Measurements from ENCODE around the gene DHX57. TPM values are rescaled to one million over a fixed set of nuclear protein-coding genes. Genes with fewer than 3 reads are reported as not detected.
"Not testable (repeated sequence)": the region's sequence is repeated elsewhere in the genome, so short reads cannot be mapped to it uniquely, and the experiment has no call there.

Gene DHX57
- total RNA-seq, 2 experiments from 2014 or later, result 14.8 to 16.3 TPM

GRCh38 chr2:38850045-38850444 lies 25.7 kb downstream of the DHX57 start:
- Mint-ChIP-seq H3K9me3 (no peaks in the 10 kb centered on the region), H3K4me3 (no peak overlapping the region), H3K27me3 (no peaks in the 10 kb centered on the region), H3K36me3 (peaks cover 7% of the 10 kb centered on the region), H3K4me1 (no peaks in the 10 kb centered on the region), H3K27ac (no peak overlapping the region)
- ATAC-seq (ENCODE audit: low read depth), result no peak
- DNase-seq, result no peak
- POLR2A ChIA-PET, result interaction anchor here (1.0 kb wide), 1 partner anchor 99 kb away, joined by 3 read pairs; the partner anchor contains the start of gene SRSF7

- no peak for DNase-seq
- Mint-ChIP-seq H3K36me3 (peaks cover 16% of the 10 kb centered on the region), H3K9me3 (no peaks in the 10 kb centered on the region), H3K27me3 (no peaks in the 10 kb centered on the region), H3K4me3 (no peak overlapping the region), H3K27ac (no peak overlapping the region), H3K4me1 (peaks cover 3% of the 10 kb centered on the region)
- no peak for ATAC-seq (ENCODE audit: low read depth)
- POLR2A ChIA-PET, result no interaction called here
Measured at GRCh38 chr2:38836791-38837190, 38.9 kb downstream of the DHX57 start.

DNA sequence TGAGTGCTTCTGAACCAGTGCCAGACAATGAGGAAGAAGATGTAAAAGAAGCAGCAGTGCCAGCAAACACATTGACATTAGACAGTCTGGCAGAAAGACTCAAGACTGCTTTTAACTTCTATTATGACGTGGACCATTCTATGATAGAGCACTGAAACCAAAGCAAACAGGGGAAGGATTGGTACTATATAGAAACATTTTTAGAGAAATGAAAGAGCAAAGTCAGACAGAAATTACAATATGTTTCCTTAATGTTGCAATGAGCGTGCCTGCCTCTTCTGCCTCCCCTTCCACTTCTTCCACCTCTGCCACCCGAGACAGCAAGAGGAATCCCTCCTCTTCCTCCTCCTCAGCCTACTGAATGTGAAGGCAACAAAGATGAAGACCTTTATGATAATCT lies 39.7 kb downstream of the DHX57 start:
- H3K27ac Mint-ChIP-seq, result no peak overlapping the region
- POLR2A ChIA-PET, result interaction anchor here (1.7 kb wide), 1 partner anchor 85 kb away, joined by 9 read pairs; the partner anchor contains the start of gene SRSF7
- ATAC-seq (ENCODE audit: low read depth) (no peak), DNase-seq (no peak)
- no peaks in the 10 kb centered on the region for H3K9me3 Mint-ChIP-seq
- peaks cover 16% of the 10 kb centered on the region for H3K36me3 Mint-ChIP-seq
- no peaks in the 10 kb centered on the region for H3K27me3 Mint-ChIP-seq
- peaks cover 3% of the 10 kb centered on the region for H3K4me1 Mint-ChIP-seq
- H3K4me3 Mint-ChIP-seq, result no peak overlapping the region

GRCh38 chr2:38835015-38835601 lies 40.6 kb downstream of the DHX57 start:
- Mint-ChIP-seq H3K9me3 (no peaks in the 10 kb centered on the region), H3K36me3 (peaks cover 16% of the 10 kb centered on the region), H3K27me3 (no peaks in the 10 kb centered on the region), H3K4me1 (peaks cover 3% of the 10 kb centered on the region), H3K27ac (no peak overlapping the region), H3K4me3 (no peak overlapping the region)
- ATAC-seq (ENCODE audit: low read depth), result no peak
- POLR2A ChIA-PET, result interaction anchor here (1.7 kb wide), 1 partner anchor 84 kb away, joined by 9 read pairs; the partner anchor contains the start of gene SRSF7
- no peak for DNase-seq

DNA sequence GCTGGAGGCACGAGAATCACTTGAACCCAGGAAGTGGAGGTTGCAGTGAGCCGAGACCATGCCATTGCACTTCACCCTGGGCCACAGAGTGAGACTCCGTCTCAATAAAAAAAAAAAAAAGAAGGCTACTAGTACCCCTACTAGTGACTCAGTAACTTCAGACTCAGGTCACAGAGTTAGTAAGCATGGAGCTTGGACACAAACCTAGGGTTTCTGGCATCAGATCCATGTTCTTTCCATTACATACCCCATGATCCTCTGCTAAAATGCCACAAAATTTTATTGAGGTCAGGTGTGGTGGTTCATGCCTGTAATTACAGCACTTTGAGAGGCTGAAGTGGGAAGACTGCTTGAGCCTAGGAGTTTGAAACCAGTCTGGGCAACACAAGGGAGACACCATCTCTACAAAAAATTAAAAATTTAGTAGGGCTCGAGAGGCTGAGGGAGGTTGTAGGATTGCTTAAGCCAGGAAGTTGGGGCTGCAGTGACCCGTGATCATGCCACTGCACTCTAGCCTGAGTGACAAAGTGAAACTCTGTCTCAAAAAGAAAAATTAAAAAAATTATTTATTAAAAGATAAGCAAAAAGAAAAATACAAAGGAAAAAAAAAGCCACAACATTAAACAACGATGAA lies 45.1 kb downstream of the DHX57 start:
- no peak for DNase-seq
- Mint-ChIP-seq H3K4me1 (peaks cover 6% of the 10 kb centered on the region), H3K9me3 (no peaks in the 10 kb centered on the region), H3K27me3 (no peaks in the 10 kb centered on the region), H3K4me3 (no peak overlapping the region), H3K36me3 (peaks cover 10% of the 10 kb centered on the region), H3K27ac (no peak overlapping the region)
- no peak for ATAC-seq (ENCODE audit: low read depth)
- POLR2A ChIA-PET, result no interaction called here

GRCh38 chr2:38829971-38830370 lies 45.8 kb downstream of the DHX57 start:
- Mint-ChIP-seq H3K27me3 (no peaks in the 10 kb centered on the region), H3K9me3 (no peaks in the 10 kb centered on the region), H3K27ac (no peak overlapping the region), H3K4me3 (no peak overlapping the region), H3K36me3 (peaks cover 8% of the 10 kb centered on the region), H3K4me1 (peaks cover 6% of the 10 kb centered on the region)
- ATAC-seq (ENCODE audit: low read depth) (no peak), DNase-seq (no peak)
- POLR2A ChIA-PET, result no interaction called here

DNA sequence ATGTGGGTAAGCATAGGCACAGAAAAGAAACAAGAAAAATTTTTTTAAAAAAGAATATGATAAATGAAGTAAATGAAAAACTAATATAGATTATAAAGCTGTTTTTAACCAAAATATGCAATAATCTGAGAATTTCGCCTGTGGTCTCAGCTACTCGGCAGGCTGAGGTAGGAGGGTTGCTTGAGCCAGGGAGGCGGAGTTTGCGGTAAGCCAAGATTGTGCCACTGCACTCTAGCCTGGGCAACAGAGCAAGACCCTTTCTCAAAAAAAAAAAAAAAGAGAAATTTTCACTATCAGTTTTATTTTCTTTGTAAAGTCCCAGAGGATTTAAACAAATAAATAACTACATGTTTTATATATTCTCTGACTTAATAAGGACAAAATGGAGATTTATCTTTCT lies 47.3 kb downstream of the DHX57 start:
- H3K27me3 Mint-ChIP-seq, result no peaks in the 10 kb centered on the region
- ATAC-seq (ENCODE audit: low read depth) (no peak), DNase-seq (no peak)
- POLR2A ChIA-PET, result interaction anchor here (0.7 to 1.4 kb wide), 2 partner anchors 77 to 212 kb away, joined by 4 read pairs; partner anchors contain the start of gene SRSF7
- H3K4me3 Mint-ChIP-seq, result no peak overlapping the region
- no peak overlapping the region for H3K27ac Mint-ChIP-seq
- no peaks in the 10 kb centered on the region for H3K9me3 Mint-ChIP-seq
- H3K36me3 Mint-ChIP-seq, result peaks cover 7% of the 10 kb centered on the region
- peaks cover 3% of the 10 kb centered on the region for H3K4me1 Mint-ChIP-seq

DNA sequence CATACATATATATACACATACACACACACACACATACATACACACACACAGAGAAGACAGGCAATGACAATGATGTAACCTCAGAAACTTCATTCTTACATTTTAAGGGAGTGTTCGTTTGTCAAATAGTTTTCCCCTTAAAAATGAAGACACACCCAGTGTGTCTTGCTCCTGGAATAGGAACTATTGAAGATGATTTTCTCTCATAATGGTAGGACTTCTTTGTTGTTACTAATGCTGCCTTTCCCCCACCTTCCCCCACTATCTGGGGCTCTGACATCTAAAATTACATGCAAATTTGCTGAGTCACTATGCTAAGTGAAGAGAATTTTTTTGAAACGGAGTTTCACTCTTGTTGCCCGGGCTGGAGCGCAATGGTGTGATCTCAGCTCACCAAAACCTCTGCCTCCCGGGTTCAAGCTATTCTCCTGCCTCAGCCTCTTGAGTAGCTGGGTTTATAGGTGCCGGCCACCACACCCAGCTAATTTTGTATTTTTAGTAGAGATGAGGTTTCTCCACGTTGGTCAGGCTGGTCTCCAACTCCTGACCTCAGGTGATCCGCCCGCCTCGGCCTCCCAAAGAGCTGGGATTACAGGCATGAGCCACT lies 48.1 kb downstream of the DHX57 start:
- H3K4me1 Mint-ChIP-seq; DNase-seq; H3K27ac Mint-ChIP-seq; H3K9me3 Mint-ChIP-seq; ATAC-seq (ENCODE audit: low read depth); H3K4me3 Mint-ChIP-seq; H3K27me3 Mint-ChIP-seq: not testable (repeated sequence)
- POLR2A ChIA-PET, result interaction anchor here (0.7 to 1.4 kb wide), 2 partner anchors 77 to 211 kb away, joined by 4 read pairs; partner anchors contain the start of gene SRSF7
- H3K36me3 Mint-ChIP-seq, result peaks cover 11% of the 10 kb centered on the region

DNA sequence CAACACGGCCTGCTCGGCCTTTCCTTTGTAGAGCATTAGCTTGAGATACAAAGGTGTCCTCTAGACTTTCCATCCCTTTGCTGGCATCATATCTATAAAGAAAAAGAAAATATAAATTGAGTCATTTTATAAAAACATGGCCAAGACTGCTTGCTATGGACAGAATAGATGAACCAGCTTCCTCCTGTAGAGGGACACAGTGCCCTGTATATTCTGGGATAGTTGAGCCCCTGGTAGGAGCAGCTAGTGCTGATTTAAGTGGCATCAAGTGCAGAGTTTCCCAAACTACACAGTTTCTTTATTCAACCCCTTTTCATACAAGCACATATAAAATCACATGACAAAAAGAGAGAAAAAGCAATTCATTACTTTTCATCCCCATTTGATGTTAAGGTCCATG lies 49.8 kb downstream of the DHX57 start:
- no peaks in the 10 kb centered on the region for H3K27me3 Mint-ChIP-seq
- no peak overlapping the region for H3K4me3 Mint-ChIP-seq
- H3K27ac Mint-ChIP-seq, result no peak overlapping the region
- no peaks in the 10 kb centered on the region for H3K9me3 Mint-ChIP-seq
- no peak for DNase-seq
- H3K4me1 Mint-ChIP-seq, result peaks cover 3% of the 10 kb centered on the region
- POLR2A ChIA-PET, result no interaction called here
- peaks cover 13% of the 10 kb centered on the region for H3K36me3 Mint-ChIP-seq
- ATAC-seq (ENCODE audit: low read depth), result no peak

DNA sequence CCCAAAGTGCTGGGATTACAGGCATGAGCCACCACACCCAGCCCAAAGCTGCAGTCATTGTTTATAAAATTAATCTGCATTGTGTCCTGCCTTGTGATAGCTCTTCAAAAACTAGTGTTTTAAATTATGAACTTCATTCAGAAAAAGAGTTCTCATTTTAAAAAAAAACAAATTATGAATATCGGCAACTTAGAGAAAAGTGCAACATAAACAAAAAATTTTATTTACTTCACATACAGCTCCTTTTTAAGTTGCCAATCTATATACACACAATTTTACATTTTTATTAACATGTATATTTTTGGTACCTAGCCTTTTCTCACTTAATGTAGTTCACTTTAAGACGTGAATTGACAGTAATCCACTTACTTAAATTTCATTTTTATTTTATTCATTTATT lies 50.8 kb downstream of the DHX57 start:
- Mint-ChIP-seq H3K9me3 (no peaks in the 10 kb centered on the region), H3K4me1 (peaks cover 3% of the 10 kb centered on the region), H3K27ac (no peak overlapping the region), H3K27me3 (no peaks in the 10 kb centered on the region), H3K4me3 (no peak overlapping the region), H3K36me3 (peaks cover 13% of the 10 kb centered on the region)
- DNase-seq (no peak), ATAC-seq (ENCODE audit: low read depth) (no peak)
- POLR2A ChIA-PET, result no interaction called here

- H3K9me3 Mint-ChIP-seq, result no peaks in the 10 kb centered on the region
- no peak for DNase-seq
- ATAC-seq (ENCODE audit: low read depth), result no peak
- no peak overlapping the region for H3K4me3 Mint-ChIP-seq
- H3K4me1 Mint-ChIP-seq, result peaks cover 3% of the 10 kb centered on the region
- POLR2A ChIA-PET, result no interaction called here
- no peaks in the 10 kb centered on the region for H3K27me3 Mint-ChIP-seq
- peaks cover 16% of the 10 kb centered on the region for H3K36me3 Mint-ChIP-seq
- no peak overlapping the region for H3K27ac Mint-ChIP-seq
Measured at GRCh38 chr2:38823386-38823785, 52.3 kb downstream of the DHX57 start.

- Mint-ChIP-seq H3K27me3 (no peaks in the 10 kb centered on the region), H3K27ac (no peak overlapping the region), H3K4me3 (no peak overlapping the region), H3K9me3 (no peaks in the 10 kb centered on the region), H3K36me3 (peaks cover 14% of the 10 kb centered on the region), H3K4me1 (no peaks in the 10 kb centered on the region)
- POLR2A ChIA-PET, result interaction anchor here (0.9 kb wide), 1 partner anchor 57 kb away, joined by 3 read pairs; the partner anchor contains the start of genes DHX57 and MORN2
- DNase-seq (no peak), ATAC-seq (ENCODE audit: low read depth) (no peak)
Measured at GRCh38 chr2:38818565-38818964, 57.2 kb downstream of the DHX57 start.

DNA sequence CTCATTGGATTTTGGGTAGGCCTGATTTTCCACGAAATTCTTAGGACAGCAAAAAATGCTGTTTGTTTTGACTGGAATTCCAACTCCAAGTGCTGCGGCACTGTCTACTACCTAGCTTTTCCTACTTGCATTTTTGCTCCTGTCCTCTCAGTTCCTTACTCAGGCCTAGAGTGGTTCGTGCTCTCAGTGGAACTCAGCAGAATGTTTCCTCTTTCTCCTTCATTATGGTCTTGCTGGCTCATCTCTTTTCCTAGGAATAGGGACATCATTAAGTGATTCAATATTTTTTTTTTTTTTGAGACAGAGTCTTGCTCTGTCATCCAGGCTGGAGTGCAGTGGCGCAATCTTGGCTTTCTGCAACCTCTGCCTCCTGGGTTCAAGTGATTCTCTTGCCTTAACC lies 59.8 kb downstream of the DHX57 start:
- DNase-seq (no peak), ATAC-seq (ENCODE audit: low read depth) (no peak)
- POLR2A ChIA-PET, result interaction anchor here (0.6 kb wide), 1 partner anchor 14 kb away, joined by 3 read pairs; no protein-coding TSS in a partner anchor
- Mint-ChIP-seq H3K27ac (no peak overlapping the region), H3K4me1 (no peaks in the 10 kb centered on the region), H3K9me3 (no peaks in the 10 kb centered on the region), H3K27me3 (no peaks in the 10 kb centered on the region), H3K36me3 (peaks cover 5% of the 10 kb centered on the region), H3K4me3 (no peak overlapping the region)

DNA sequence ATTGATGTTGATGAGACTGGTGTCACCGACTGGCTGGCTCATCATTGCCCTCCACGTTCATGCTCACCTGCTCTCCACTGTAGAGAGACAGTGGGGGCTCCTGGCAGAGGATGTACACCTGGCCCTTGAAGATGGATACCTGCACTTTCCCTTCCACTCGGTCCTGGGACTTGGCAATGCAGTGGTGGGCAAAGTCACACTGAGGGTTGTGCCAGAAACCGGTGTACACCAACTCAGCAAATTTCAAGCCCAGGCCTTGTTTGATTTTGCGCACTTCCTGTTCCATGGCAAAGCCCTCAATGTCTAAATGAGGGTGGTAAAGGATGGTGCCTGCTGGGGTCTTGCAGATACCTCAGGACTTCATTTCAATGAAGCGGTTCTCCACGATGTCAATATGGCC lies 65.2 kb downstream of the DHX57 start:
- Mint-ChIP-seq H3K9me3 (no peaks in the 10 kb centered on the region), H3K27ac (no peak overlapping the region)
- POLR2A ChIA-PET, result interaction anchor here (0.6 kb wide), 1 partner anchor 57 kb away, joined by 3 read pairs; no protein-coding TSS in a partner anchor

More for the DNA sequence above, 65.2 kb downstream of the DHX57 start:
- H3K36me3 Mint-ChIP-seq, result peaks cover 5% of the 10 kb centered on the region
- no peak overlapping the region for H3K4me3 Mint-ChIP-seq
- peaks cover 4% of the 10 kb centered on the region for H3K4me1 Mint-ChIP-seq
- no peak for DNase-seq
- no peak for ATAC-seq (ENCODE audit: low read depth)
- H3K27me3 Mint-ChIP-seq, result no peaks in the 10 kb centered on the region
